Fibroblast of the aortic adventitia (primary cell): ENCODE measurements around the gene TMEM255B. TPM values are rescaled to one million over a fixed set of nuclear protein-coding genes. Genes with fewer than 3 reads are reported as not detected.

Source experiments
- DNase-seq: peaks from one replicate; pipeline ENCODE4 v3.0.0-alpha.2; 2010; ENCODE audit warnings: low read depth
- H3K4me3 ChIP-seq: 2 replicates; pipeline ENCODE4 v1.5.1; 2011; ENCODE audit warnings: low read depth, mild to moderate bottlenecking, control low read depth, low read length, moderate library complexity
- CTCF ChIP-seq: IDR thresholded peaks from 2 replicates; pipeline ENCODE4 v1.5.1; 2011; ENCODE audit warnings: mild to moderate bottlenecking, low read length, control low read depth, inconsistent platforms; ENCODE audit not compliant: insufficient read depth
- total RNA-seq: library from RNA; depleted of rRNA; stranded (reverse); fragments of >200 nt; gene quantifications from 2 replicates; pipeline ENCODE4 v1.2.3, GENCODE V29; 2012; ENCODE audit warnings: low replicate concordance

Gene TMEM255B
- total RNA-seq, 1 donor = not detected

GRCh38 chr13:113764793-113765563 is 6.0 kb downstream of the TMEM255B start:
- no peak for DNase-seq
- H3K4me3 ChIP-seq = no peak overlapping the region
- TF ChIP-seq CTCF = no peak

- no peak overlapping the region for H3K4me3 ChIP-seq
- TF ChIP-seq CTCF = no peak
- no peak for DNase-seq
Observed at GRCh38 chr13:113765564-113765910, 6.5 kb downstream of the TMEM255B start.

DNA sequence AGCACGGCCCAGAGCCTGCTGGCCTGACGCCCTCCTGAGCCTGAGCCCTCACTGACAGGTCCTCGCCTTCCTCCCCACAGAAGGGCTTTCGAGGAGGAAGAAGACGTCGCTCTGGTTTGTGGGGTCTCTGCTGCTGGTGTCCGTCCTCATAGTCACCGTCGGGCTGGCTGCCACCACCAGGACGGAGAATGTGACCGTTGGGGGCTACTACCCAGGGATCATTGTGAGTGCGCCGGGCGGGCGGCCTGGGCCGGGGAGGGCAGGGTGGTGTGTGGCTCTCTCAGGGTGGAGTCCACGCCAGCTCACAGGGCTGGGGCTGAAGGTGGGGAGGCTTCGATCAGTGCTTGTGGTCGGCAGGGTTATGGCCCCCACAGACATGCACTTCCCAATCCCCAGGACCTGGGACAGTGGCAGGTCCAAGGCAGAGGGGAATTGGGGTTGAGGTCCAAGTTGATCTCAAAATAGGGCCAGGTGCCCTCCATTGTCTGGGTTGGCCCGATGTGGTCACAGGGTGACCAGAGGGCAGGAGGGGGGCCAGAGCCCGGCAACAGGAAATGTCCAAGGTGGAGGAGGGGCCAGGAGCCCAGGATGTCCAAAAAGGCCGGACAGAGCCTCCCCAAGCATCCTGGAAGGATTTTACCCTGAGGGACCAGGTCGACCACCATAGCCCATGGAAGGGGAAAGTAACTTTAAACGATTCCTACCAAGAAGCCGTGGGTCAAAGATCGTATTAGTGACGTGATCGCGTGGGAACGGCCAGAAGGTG is 7.2 kb downstream of the TMEM255B start:
- no peak for DNase-seq
- H3K4me3 ChIP-seq = no peak overlapping the region
- no peak for TF ChIP-seq CTCF

GRCh38 chr13:113767366-113767765 is 8.3 kb downstream of the TMEM255B start:
- no peak for DNase-seq
- TF ChIP-seq CTCF = no peak
- H3K4me3 ChIP-seq = no peak overlapping the region

DNA sequence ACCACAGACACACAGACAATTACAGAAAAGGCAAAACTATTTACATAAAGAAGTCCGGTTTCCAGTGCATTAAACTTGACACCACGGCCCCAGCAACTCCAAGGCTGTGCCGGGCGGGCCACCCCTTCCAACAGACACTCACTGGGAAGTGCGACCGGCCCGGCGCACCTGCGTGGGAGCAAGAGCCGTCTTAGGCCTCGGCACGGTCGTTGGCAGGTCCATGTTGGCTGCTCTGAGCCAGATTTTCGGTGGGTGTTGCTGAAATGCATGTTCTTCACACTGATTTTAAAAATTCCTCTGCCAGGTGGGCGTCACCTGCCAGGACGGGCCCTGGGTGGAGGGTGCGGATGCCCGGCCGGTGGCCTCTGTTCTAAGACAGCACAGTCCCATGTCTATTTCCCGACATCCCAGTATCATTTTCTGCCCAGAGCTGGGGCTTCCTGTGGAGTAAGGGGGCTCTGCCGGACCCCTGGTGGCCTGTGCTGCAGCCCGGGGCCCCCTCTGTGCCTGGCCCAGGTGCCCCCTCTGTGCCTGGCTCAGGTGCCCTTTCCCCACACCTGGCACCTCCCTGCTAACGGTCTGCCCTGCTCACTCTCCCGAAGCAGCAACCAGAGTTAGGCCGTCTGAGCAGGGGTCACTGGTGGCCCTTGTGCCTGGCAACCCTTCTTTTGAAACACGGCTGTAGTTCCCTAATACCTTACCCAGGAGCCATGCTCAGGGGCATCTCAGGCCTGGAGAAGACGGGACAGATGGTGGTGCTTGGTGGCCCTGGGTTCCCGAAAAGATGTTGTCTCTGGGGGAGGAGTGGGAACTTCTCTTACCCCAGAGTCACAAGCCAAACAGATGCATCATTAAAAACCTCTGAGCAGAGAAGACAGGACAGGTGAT is 9.2 kb downstream of the TMEM255B start:
- no peak overlapping the region for H3K4me3 ChIP-seq
- DNase-seq = no peak
- no peak for TF ChIP-seq CTCF

GRCh38 chr13:113769106-113769505 is 10.1 kb downstream of the TMEM255B start:
- TF ChIP-seq CTCF = no peak
- DNase-seq = no peak
- no peak overlapping the region for H3K4me3 ChIP-seq
